Vagina (tissue), 2 donors: ENCODE results near the gene ADAMTS16. TPM values are rescaled to one million over a fixed set of nuclear protein-coding genes. Genes with fewer than 3 reads are reported as not detected.

Experiments
- DNase-seq, 2 donors: peaks; one replicate each; pipeline ENCODE4 v3.0.0-alpha.2; 2017; ENCODE audit errors: extremely low spot score in 2 of 2
- H3K27ac ChIP-seq: fragments of 200-600 bp; sonication (generic); one replicate; pipeline ENCODE4 v1.5.1; 2019
- H3K27me3 ChIP-seq: fragments of 200-600 bp; sonication (generic); one replicate; pipeline ENCODE4 v1.5.1; 2019
- H3K36me3 ChIP-seq, 2 donors: fragments of 200-600 bp; sonication (generic); one replicate each; pipeline ENCODE4 v1.5.1; 2017 to 2019
- H3K4me1 ChIP-seq: fragments of 200-600 bp; sonication (generic); one replicate; pipeline ENCODE4 v1.5.1; 2019
- H3K4me3 ChIP-seq, 2 donors: fragments of 200-600 bp; sonication (generic); 1 replicate in 1 of 2; 2 replicates in 1 of 2; pipeline ENCODE4 v1.5.1; 2016 to 2019
- H3K9me3 ChIP-seq: fragments of 200-600 bp; sonication (generic); one replicate; pipeline ENCODE4 v1.5.1; 2019
- POLR2A ChIP-seq, 2 donors: fragments of 450-650 bp; IDR thresholded peaks; one replicate each; pipeline ENCODE4 v1.6.1; 2017; ENCODE audit warnings: antibody characterized with exemption in 2 of 2, mild to moderate bottlenecking in 2 of 2, moderate library complexity in 2 of 2
- POLR2AphosphoS5 ChIP-seq, 2 donors: sonication (generic); formaldehyde crosslinking; IDR thresholded peaks; one replicate each; pipeline ENCODE4 v1.9.0; 2017; ENCODE audit warnings: antibody characterized with exemption in 2 of 2, mild to moderate bottlenecking in 2 of 2, low read depth in 1 of 2; ENCODE audit not compliant: insufficient read depth in 1 of 2
- intact Hi-C: fragments of 100-400 bp; cut with DNase I; formaldehyde crosslinking; loops from one replicate; pipeline ENCODE4 v1.15.1; 2023
- total RNA-seq: library from RNA; depleted of rRNA; stranded (reverse); fragments of >200 nt; gene quantifications from one replicate; pipeline ENCODE4 v1.2.3, GENCODE V29; 2016
- TF ChIP-seq, protein P1 (sequence below), 3 experiments: fragments of 450-650 bp in 2 of 3; fragments of 200-600 bp in 1 of 3; sonication (generic) in 1 of 3; IDR thresholded peaks; one replicate each; pipeline ENCODE4 v1.5.1; 2017 to 2019; ENCODE audit warnings: antibody characterized with exemption in 3 of 3, mild to moderate bottlenecking in 2 of 3, moderate library complexity in 2 of 3

The ADAMTS16 gene
- total RNA-seq, 1 donor from 2014 or later: 0.49 TPM

DNA sequence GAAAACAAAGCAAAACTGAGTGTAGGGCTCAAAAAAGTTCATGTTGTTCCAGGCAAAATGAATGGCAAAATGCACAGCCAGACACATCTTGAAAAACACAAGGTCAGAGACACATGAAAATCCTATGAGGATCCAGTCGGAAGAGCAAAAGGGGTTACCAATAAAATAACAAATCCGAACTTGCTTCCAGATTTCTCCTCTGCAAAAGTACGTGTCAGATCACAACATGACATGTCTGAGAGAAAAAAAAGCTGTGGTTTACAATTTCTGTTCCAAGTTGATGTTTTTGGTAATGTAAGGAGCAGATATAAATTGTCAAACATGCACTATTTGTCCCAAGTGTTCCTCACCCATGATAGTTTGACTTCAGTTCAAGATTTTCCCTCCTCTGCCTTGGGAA, 15.9 kb upstream of the ADAMTS16 start:
- Histone ChIP-seq H3K36me3 (no peaks in the 10 kb centered on the region), H3K27me3 (no peaks in the 10 kb centered on the region), H3K4me1 (no peaks in the 10 kb centered on the region), H3K27ac (no peak overlapping the region), H3K4me3 (no peak overlapping the region), H3K9me3 (no peaks in the 10 kb centered on the region)
- TF ChIP-seq POLR2AphosphoS5 (IDR thresholded peaks at IDR 0.05; ENCODE audit: insufficient read depth in 1 of 2, low read depth in 1 of 2): no peak
- TF ChIP-seq, protein P1, sequence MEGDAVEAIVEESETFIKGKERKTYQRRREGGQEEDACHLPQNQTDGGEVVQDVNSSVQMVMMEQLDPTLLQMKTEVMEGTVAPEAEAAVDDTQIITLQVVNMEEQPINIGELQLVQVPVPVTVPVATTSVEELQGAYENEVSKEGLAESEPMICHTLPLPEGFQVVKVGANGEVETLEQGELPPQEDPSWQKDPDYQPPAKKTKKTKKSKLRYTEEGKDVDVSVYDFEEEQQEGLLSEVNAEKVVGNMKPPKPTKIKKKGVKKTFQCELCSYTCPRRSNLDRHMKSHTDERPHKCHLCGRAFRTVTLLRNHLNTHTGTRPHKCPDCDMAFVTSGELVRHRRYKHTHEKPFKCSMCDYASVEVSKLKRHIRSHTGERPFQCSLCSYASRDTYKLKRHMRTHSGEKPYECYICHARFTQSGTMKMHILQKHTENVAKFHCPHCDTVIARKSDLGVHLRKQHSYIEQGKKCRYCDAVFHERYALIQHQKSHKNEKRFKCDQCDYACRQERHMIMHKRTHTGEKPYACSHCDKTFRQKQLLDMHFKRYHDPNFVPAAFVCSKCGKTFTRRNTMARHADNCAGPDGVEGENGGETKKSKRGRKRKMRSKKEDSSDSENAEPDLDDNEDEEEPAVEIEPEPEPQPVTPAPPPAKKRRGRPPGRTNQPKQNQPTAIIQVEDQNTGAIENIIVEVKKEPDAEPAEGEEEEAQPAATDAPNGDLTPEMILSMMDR (IDR thresholded peaks at IDR 0.05): no peak
- no peak for DNase-seq
- intact Hi-C loops: no loop called here

DNA sequence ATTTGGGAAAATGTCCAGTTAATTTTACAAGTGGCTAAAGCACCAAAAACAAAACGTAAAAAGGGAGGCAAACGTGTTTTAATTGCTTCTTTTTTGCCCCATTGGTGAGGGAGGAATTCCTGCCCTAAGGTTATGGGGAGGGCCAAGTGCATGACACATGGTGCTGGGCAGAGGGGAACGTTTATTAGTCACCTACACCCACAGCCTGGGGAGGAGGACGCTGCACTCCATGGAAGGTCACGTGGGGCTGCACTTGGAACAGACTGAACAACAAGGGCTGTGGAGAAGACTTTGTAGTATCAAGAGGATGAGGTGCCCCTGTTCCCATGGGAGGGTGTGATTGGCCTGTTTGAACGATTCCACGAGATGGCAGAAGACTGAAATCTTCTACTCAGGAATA, 13.7 kb upstream of the ADAMTS16 start:
- H3K36me3 ChIP-seq: no peaks in the 10 kb centered on the region
- H3K27me3 ChIP-seq: no peaks in the 10 kb centered on the region
- no peaks in the 10 kb centered on the region for H3K4me1 ChIP-seq
- intact Hi-C loops: no loop called here
- no peak for TF ChIP-seq POLR2A (IDR thresholded peaks at IDR 0.05)
- no peak for DNase-seq
- H3K4me3 ChIP-seq: no peak overlapping the region
- no peak overlapping the region for H3K27ac ChIP-seq
- no peaks in the 10 kb centered on the region for H3K9me3 ChIP-seq

DNA sequence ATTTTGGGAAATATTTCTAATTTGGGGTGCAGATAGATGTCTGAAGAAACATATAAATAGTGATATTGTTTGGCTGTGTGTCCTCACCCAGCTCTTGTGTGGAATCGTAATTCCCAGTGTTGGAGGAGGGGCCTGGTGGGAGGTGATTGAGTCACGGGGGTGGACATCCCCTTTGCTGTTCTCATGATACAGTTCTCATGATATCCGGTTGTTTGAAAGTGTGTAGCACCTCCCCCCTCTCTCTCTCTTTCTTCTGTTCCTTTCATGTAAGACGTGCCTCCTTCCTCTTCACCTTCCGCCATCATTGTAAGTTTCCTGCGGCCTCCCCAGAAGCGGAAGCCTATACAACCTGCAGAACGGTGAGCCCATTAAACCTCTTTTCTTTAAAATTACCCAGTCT, 11.4 kb upstream of the ADAMTS16 start:
- Histone ChIP-seq H3K27ac (no peak overlapping the region), H3K4me3 (no peak overlapping the region), H3K36me3 (no peaks in the 10 kb centered on the region), H3K4me1 (no peaks in the 10 kb centered on the region), H3K9me3 (no peaks in the 10 kb centered on the region), H3K27me3 (no peaks in the 10 kb centered on the region)
- intact Hi-C loops: no loop called here
- no peak for DNase-seq
- TF ChIP-seq, protein P1 (IDR thresholded peaks at IDR 0.05): no peak
- TF ChIP-seq POLR2A (IDR thresholded peaks at IDR 0.05) (no peak), POLR2AphosphoS5 (IDR thresholded peaks at IDR 0.05; ENCODE audit: insufficient read depth in 1 of 2, low read depth in 1 of 2) (no peak)

DNA sequence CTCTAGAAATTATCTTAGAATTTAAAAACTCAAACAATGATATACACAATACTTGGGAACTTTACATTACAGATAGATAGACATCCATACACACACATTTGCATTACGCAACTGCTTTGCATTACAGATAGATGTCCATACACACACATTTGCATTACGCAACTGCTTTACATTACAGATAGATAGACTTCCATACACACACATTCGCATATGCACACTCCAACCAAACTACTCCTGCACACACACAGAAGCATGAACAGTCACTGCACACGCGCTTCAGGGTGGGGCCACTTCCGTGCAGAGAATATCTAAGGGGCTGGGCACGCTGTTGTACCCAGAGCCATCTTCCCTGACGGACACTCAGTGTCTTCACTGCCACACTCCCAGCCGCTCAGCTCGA, 7.9 kb upstream of the ADAMTS16 start:
- Histone ChIP-seq H3K27ac (no peak overlapping the region), H3K9me3 (no peaks in the 10 kb centered on the region), H3K4me1 (no peaks in the 10 kb centered on the region), H3K36me3 (no peaks in the 10 kb centered on the region), H3K27me3 (no peaks in the 10 kb centered on the region), H3K4me3 (no peak overlapping the region)
- TF ChIP-seq POLR2AphosphoS5 (IDR thresholded peaks at IDR 0.05; ENCODE audit: insufficient read depth in 1 of 2, low read depth in 1 of 2) (no peak), POLR2A (IDR thresholded peaks at IDR 0.05) (no peak)
- TF ChIP-seq, protein P1 (IDR thresholded peaks at IDR 0.05): no peak
- no peak for DNase-seq
- intact Hi-C loops: no loop called here

DNA sequence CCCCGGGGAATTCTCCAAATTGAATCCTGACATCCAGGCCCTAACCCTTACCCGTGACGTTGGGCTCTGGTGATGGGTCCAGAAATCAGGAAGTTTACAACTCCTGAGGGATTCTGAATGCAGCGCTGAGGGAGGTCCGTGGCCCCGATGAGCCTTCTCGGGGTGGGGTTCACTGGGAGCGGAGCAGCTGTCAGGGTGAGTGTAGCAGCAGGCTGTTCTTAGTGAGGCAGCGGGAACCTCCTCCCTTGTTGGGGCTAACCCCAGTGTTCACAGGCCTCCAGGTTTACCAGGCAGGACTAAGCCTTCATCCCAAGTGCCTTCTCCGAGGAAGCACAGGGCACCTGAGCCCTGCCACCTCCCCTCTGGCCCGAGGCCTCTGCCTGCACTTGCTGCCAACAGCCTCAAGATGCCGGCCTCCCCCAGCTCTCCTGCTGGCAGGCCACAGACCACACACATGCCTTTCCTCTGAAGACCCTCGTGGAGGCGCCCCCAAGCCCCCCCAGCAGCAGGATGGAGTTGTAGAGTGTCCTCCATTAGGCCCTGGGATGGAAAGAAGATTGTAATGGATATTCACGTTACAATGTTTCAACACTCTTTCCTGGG, 7.3 kb upstream of the ADAMTS16 start:
- H3K4me1 ChIP-seq: no peaks in the 10 kb centered on the region
- H3K9me3 ChIP-seq: no peaks in the 10 kb centered on the region
- no peak overlapping the region for H3K27ac ChIP-seq
- no peak for DNase-seq
- H3K27me3 ChIP-seq: no peaks in the 10 kb centered on the region
- H3K4me3 ChIP-seq: no peak overlapping the region
- TF ChIP-seq, protein P1 (IDR thresholded peaks at IDR 0.05): no peak
- no peak for TF ChIP-seq POLR2AphosphoS5 (IDR thresholded peaks at IDR 0.05; ENCODE audit: insufficient read depth in 1 of 2, low read depth in 1 of 2)
- no peak for TF ChIP-seq POLR2A (IDR thresholded peaks at IDR 0.05)
- intact Hi-C loops: no loop called here
- no peaks in the 10 kb centered on the region for H3K36me3 ChIP-seq
